ENCODE data around the gene SFXN5. TPM values are rescaled to one million over a fixed set of nuclear protein-coding genes. Genes with fewer than 3 reads are reported as not detected.

The SFXN5 gene
- total RNA-seq, 1 donor from 2014 or later, result 29.8 TPM

GRCh38 chr2:72971036-72971435 is 100.5 kb downstream of the SFXN5 start:
- no peak for TF ChIP-seq CTCF (IDR thresholded peaks at IDR 0.05; ENCODE audit: unreplicated experiment)
- Mint-ChIP-seq H3K4me1 (ENCODE audit: unreplicated experiment) (peaks cover 3% of the 10 kb centered on the region), H3K9me3 (ENCODE audit: unreplicated experiment) (no peaks in the 10 kb centered on the region), H3K4me3 (ENCODE audit: unreplicated experiment) (no peak overlapping the region), H3K27me3 (ENCODE audit: unreplicated experiment) (peaks cover 3% of the 10 kb centered on the region), H3K36me3 (ENCODE audit: low read depth, unreplicated experiment) (peaks cover 10% of the 10 kb centered on the region), H3K27ac (ENCODE audit: unreplicated experiment) (no peak overlapping the region)
- DNase-seq (ENCODE audit: low spot score), result no peak

- Mint-ChIP-seq H3K27ac (ENCODE audit: unreplicated experiment) (no peak overlapping the region), H3K4me1 (ENCODE audit: unreplicated experiment) (peaks cover 3% of the 10 kb centered on the region), H3K36me3 (ENCODE audit: low read depth, unreplicated experiment) (peaks cover 10% of the 10 kb centered on the region), H3K4me3 (ENCODE audit: unreplicated experiment) (no peak overlapping the region), H3K9me3 (ENCODE audit: unreplicated experiment) (no peaks in the 10 kb centered on the region), H3K27me3 (ENCODE audit: unreplicated experiment) (peaks cover 8% of the 10 kb centered on the region)
- no peak for TF ChIP-seq CTCF (IDR thresholded peaks at IDR 0.05; ENCODE audit: unreplicated experiment)
- DNase-seq (ENCODE audit: low spot score), result no peak
These were observed 101.8 kb downstream of the SFXN5 start for GRCh38 chr2:72969706-72970105.

GRCh38 chr2:72968286-72968685 is 103.2 kb downstream of the SFXN5 start:
- Mint-ChIP-seq H3K4me3 (ENCODE audit: unreplicated experiment) (no peak overlapping the region), H3K36me3 (ENCODE audit: low read depth, unreplicated experiment) (peaks cover 10% of the 10 kb centered on the region), H3K9me3 (ENCODE audit: unreplicated experiment) (no peaks in the 10 kb centered on the region), H3K27ac (ENCODE audit: unreplicated experiment) (no peak overlapping the region), H3K27me3 (ENCODE audit: unreplicated experiment) (peaks cover 8% of the 10 kb centered on the region), H3K4me1 (ENCODE audit: unreplicated experiment) (peaks cover 3% of the 10 kb centered on the region)
- no peak for TF ChIP-seq CTCF (IDR thresholded peaks at IDR 0.05; ENCODE audit: unreplicated experiment)
- no peak for DNase-seq (ENCODE audit: low spot score)

- TF ChIP-seq CTCF (IDR thresholded peaks at IDR 0.05; ENCODE audit: unreplicated experiment), result no peak
- H3K4me3 Mint-ChIP-seq (ENCODE audit: unreplicated experiment), result no peak overlapping the region
- no peaks in the 10 kb centered on the region for H3K9me3 Mint-ChIP-seq (ENCODE audit: unreplicated experiment)
- H3K27ac Mint-ChIP-seq (ENCODE audit: unreplicated experiment), result no peak overlapping the region
- peaks cover 10% of the 10 kb centered on the region for H3K36me3 Mint-ChIP-seq (ENCODE audit: low read depth, unreplicated experiment)
- peaks cover 3% of the 10 kb centered on the region for H3K4me1 Mint-ChIP-seq (ENCODE audit: unreplicated experiment)
- DNase-seq (ENCODE audit: low spot score), result no peak
- peaks cover 8% of the 10 kb centered on the region for H3K27me3 Mint-ChIP-seq (ENCODE audit: unreplicated experiment)
These were observed 105.6 kb downstream of the SFXN5 start for GRCh38 chr2:72965770-72966450.

GRCh38 chr2:72965016-72965415 is 106.5 kb downstream of the SFXN5 start:
- no peak overlapping the region for H3K27ac Mint-ChIP-seq (ENCODE audit: unreplicated experiment)
- peaks cover 3% of the 10 kb centered on the region for H3K4me1 Mint-ChIP-seq (ENCODE audit: unreplicated experiment)
- H3K9me3 Mint-ChIP-seq (ENCODE audit: unreplicated experiment), result no peaks in the 10 kb centered on the region

More at GRCh38 chr2:72965016-72965415, 106.5 kb downstream of the SFXN5 start:
- no peak for TF ChIP-seq CTCF (IDR thresholded peaks at IDR 0.05; ENCODE audit: unreplicated experiment)
- peaks cover 14% of the 10 kb centered on the region for H3K27me3 Mint-ChIP-seq (ENCODE audit: unreplicated experiment)
- DNase-seq (ENCODE audit: low spot score), result no peak
- H3K36me3 Mint-ChIP-seq (ENCODE audit: low read depth, unreplicated experiment), result peaks cover 10% of the 10 kb centered on the region
- H3K4me3 Mint-ChIP-seq (ENCODE audit: unreplicated experiment), result no peak overlapping the region
